ENCODE data around the gene TTLL10. TPM values are rescaled to one million over a fixed set of nuclear protein-coding genes. Genes with fewer than 3 reads are reported as not detected.

Gene TTLL10
- polyA plus RNA-seq, 1 donor (not counting 4 experiments of a cell fraction or from before 2014, with no cell fraction given): not detected

- dilution Hi-C loops (cut with MboI; ENCODE audit: extremely low pct_ligation_motif_present, low sequenced_read_pairs): no loop called here
- peaks cover 0 to 5% of the 10 kb centered on the region in 2 experiments for H3K36me3 ChIP-seq (ENCODE audit: control insufficient read depth in 2 of 2, extremely low read depth in 1 of 2, insufficient read depth in 2 of 2, low read length in 2 of 2)
- no peak for TF ChIP-seq EZH2 (IDR thresholded peaks at IDR 0.05; ENCODE audit: low read length)
- TF ChIP-seq CTCF (optimal IDR thresholded peaks at IDR 0.05 in 1 of 3, IDR thresholded peaks at IDR 0.05 in 1 of 3, conservative IDR thresholded peaks at IDR 0.05 in 1 of 3; ENCODE audit: extremely low read depth in 1 of 3, insufficient read depth in 2 of 3, low read length in 3 of 3): no peak
- no peaks in the 10 kb centered on the region for H4K20me1 ChIP-seq (ENCODE audit: control insufficient read depth, extremely low read depth, insufficient read depth, low read length)
- H3K27me3 ChIP-seq (ENCODE audit: control insufficient read depth, extremely low read depth, insufficient read depth, low read length): peaks cover 8% of the 10 kb centered on the region
- H3K4me1 ChIP-seq (ENCODE audit: control insufficient read depth, extremely low read depth, insufficient read depth, low read length): peaks cover under 1% of the 10 kb centered on the region
- no peak overlapping the region for H3K27ac ChIP-seq (ENCODE audit: control insufficient read depth, insufficient read depth, low read length)
- DNase-seq (ENCODE audit: low read depth, low spot score) (no peak), FAIRE-seq (no peak)
- no peak overlapping the region for H3K4me3 ChIP-seq (ENCODE audit: control insufficient read depth in 2 of 3, extremely low read depth in 1 of 3, insufficient read depth in 2 of 3, low read depth in 1 of 3, low read length in 3 of 3)
- H3K9ac ChIP-seq (ENCODE audit: control insufficient read depth, extremely low read depth, insufficient read depth, low read length): no peak overlapping the region
- no peak overlapping the region for H2AFZ ChIP-seq (ENCODE audit: control insufficient read depth, low read length)
- no peaks in the 10 kb centered on the region for H3K79me2 ChIP-seq (ENCODE audit: control insufficient read depth, insufficient read depth, low read length)
- H3K9me3 ChIP-seq (ENCODE audit: control insufficient read depth, low read depth, low read length): no peaks in the 10 kb centered on the region
- H3K9me1 ChIP-seq (ENCODE audit: control insufficient read depth, extremely low read depth, insufficient read depth, low read length): peaks cover 2% of the 10 kb centered on the region
- H3K4me2 ChIP-seq (ENCODE audit: control insufficient read depth, extremely low read depth, insufficient read depth, low read depth, low read length): no peak overlapping the region
These were observed 38.1 kb downstream of the TTLL10 start for GRCh38 chr1:1211541-1212441.

GRCh38 chr1:1212780-1213344, 39.2 kb downstream of the TTLL10 start:
- H3K27ac ChIP-seq (ENCODE audit: control insufficient read depth, insufficient read depth, low read length): no peak overlapping the region
- H3K9ac ChIP-seq (ENCODE audit: control insufficient read depth, extremely low read depth, insufficient read depth, low read length): no peak overlapping the region
- peaks cover 4% of the 10 kb centered on the region for H3K4me1 ChIP-seq (ENCODE audit: control insufficient read depth, extremely low read depth, insufficient read depth, low read length)
- no peaks in the 10 kb centered on the region for H3K79me2 ChIP-seq (ENCODE audit: control insufficient read depth, insufficient read depth, low read length)
- H3K9me1 ChIP-seq (ENCODE audit: control insufficient read depth, extremely low read depth, insufficient read depth, low read length): peaks cover 2% of the 10 kb centered on the region
- peaks cover 5% of the 10 kb centered on the region in 2 experiments for H3K36me3 ChIP-seq (ENCODE audit: control insufficient read depth in 2 of 2, extremely low read depth in 1 of 2, insufficient read depth in 2 of 2, low read length in 2 of 2)
- no peak overlapping the region for H3K4me2 ChIP-seq (ENCODE audit: control insufficient read depth, extremely low read depth, insufficient read depth, low read depth, low read length)
- H4K20me1 ChIP-seq (ENCODE audit: control insufficient read depth, extremely low read depth, insufficient read depth, low read length): no peaks in the 10 kb centered on the region
- H2AFZ ChIP-seq (ENCODE audit: control insufficient read depth, low read length): no peak overlapping the region
- FAIRE-seq (no peak), DNase-seq (ENCODE audit: low read depth, low spot score) (no peak)
- H3K9me3 ChIP-seq (ENCODE audit: control insufficient read depth, low read depth, low read length): no peaks in the 10 kb centered on the region
- TF ChIP-seq EZH2 (IDR thresholded peaks at IDR 0.05; ENCODE audit: low read length): no peak
- no peak for TF ChIP-seq CTCF (optimal IDR thresholded peaks at IDR 0.05 in 1 of 3, IDR thresholded peaks at IDR 0.05 in 1 of 3, conservative IDR thresholded peaks at IDR 0.05 in 1 of 3; ENCODE audit: extremely low read depth in 1 of 3, insufficient read depth in 2 of 3, low read length in 3 of 3)
- no peak overlapping the region for H3K4me3 ChIP-seq (ENCODE audit: control insufficient read depth in 2 of 3, extremely low read depth in 1 of 3, insufficient read depth in 2 of 3, low read depth in 1 of 3, low read length in 3 of 3)
- dilution Hi-C loops (cut with MboI; ENCODE audit: extremely low pct_ligation_motif_present, low sequenced_read_pairs): no loop called here
- no peaks in the 10 kb centered on the region for H3K27me3 ChIP-seq (ENCODE audit: control insufficient read depth, extremely low read depth, insufficient read depth, low read length)

All from keratinocyte (primary cell).